HL-60 (cell line): ENCODE results near the gene TUBGCP2.

ENCODE experiments used
- DNase-seq, 2 experiments: peaks; one replicate each; pipeline ENCODE4 v3.0.0-alpha.2; 2010 to 2020; ENCODE audit warnings: low read depth in 1 of 2, low spot score in 1 of 2
- H3K27ac ChIP-seq: fragments of 250-450 bp; sonication (Bioruptor Pico); replicated peaks from 2 replicates; pipeline ENCODE4 v1.5.1; 2020; ENCODE audit warnings: mild to moderate bottlenecking, moderate library complexity
- H3K27me3 ChIP-seq: fragments of 250-450 bp; sonication (Bioruptor Pico); 2 replicates; pipeline ENCODE4 v1.5.1; 2021; ENCODE audit warnings: mild to moderate bottlenecking, moderate library complexity; ENCODE audit not compliant: insufficient read depth, poor library complexity, severe bottlenecking
- H3K4me3 ChIP-seq: replicated peaks from 2 replicates; pipeline ENCODE4 v1.5.1; 2011; ENCODE audit warnings: mild to moderate bottlenecking, control low read depth, low read length; ENCODE audit not compliant: insufficient read depth
- CTCF ChIP-seq: IDR thresholded peaks from one replicate; pipeline ENCODE4 v1.5.1; 2011; ENCODE audit warnings: low read length, control low read depth, inconsistent platforms; ENCODE audit not compliant: insufficient read depth
- GABPA ChIP-seq: IDR thresholded peaks from 2 replicates; pipeline ENCODE4 v1.6.1; 2012; ENCODE audit warnings: low read depth
- POLR2AphosphoS5 ChIP-seq: IDR thresholded peaks from 2 replicates; pipeline ENCODE4 v1.6.1; 2012; ENCODE audit warnings: low read depth
- REST ChIP-seq: IDR thresholded peaks from 2 replicates; pipeline ENCODE4 v1.6.1; 2012; ENCODE audit warnings: low read depth; ENCODE audit not compliant: insufficient replicate concordance
- SPI1 ChIP-seq: IDR thresholded peaks from 2 replicates; pipeline ENCODE4 v1.6.1; 2012; ENCODE audit warnings: low read depth, mild to moderate bottlenecking, borderline replicate concordance

Gene TUBGCP2

GRCh38 chr10:133302230-133302629 lies 6.4 kb downstream of the TUBGCP2 start:
- Histone ChIP-seq H3K27me3 (no peaks in the 10 kb centered on the region), H3K27ac (no peak overlapping the region), H3K4me3 (no peak overlapping the region)
- TF ChIP-seq CTCF = no peak
- no peak for TF ChIP-seq SPI1
- TF ChIP-seq REST = no peak
- no peak for TF ChIP-seq GABPA
- no peak for DNase-seq

- no peak for DNase-seq
- H3K4me3 ChIP-seq = no peak overlapping the region
- H3K27ac ChIP-seq = no peak overlapping the region
- no peak for TF ChIP-seq CTCF
- no peak for TF ChIP-seq REST
- TF ChIP-seq POLR2AphosphoS5 = no peak
- H3K27me3 ChIP-seq = no peaks in the 10 kb centered on the region
These were observed 8.9 kb downstream of the TUBGCP2 start for GRCh38 chr10:133299738-133300137.

- TF ChIP-seq POLR2AphosphoS5 (no peak), REST (no peak), CTCF (no peak), SPI1 (no peak), GABPA (no peak)
- H3K27ac ChIP-seq = no peak overlapping the region
These were observed 9.4 kb downstream of the TUBGCP2 start for GRCh38 chr10:133299224-133299623.

More at GRCh38 chr10:133299224-133299623, 9.4 kb downstream of the TUBGCP2 start:
- no peak for DNase-seq
- H3K4me3 ChIP-seq = no peak overlapping the region
- no peaks in the 10 kb centered on the region for H3K27me3 ChIP-seq
